ENCODE data around the gene EIF4G1.

GRCh38 chr3:184314700-184315542 is 515 bp downstream of the EIF4G1 start:
- TF ChIP-seq, protein P1, sequence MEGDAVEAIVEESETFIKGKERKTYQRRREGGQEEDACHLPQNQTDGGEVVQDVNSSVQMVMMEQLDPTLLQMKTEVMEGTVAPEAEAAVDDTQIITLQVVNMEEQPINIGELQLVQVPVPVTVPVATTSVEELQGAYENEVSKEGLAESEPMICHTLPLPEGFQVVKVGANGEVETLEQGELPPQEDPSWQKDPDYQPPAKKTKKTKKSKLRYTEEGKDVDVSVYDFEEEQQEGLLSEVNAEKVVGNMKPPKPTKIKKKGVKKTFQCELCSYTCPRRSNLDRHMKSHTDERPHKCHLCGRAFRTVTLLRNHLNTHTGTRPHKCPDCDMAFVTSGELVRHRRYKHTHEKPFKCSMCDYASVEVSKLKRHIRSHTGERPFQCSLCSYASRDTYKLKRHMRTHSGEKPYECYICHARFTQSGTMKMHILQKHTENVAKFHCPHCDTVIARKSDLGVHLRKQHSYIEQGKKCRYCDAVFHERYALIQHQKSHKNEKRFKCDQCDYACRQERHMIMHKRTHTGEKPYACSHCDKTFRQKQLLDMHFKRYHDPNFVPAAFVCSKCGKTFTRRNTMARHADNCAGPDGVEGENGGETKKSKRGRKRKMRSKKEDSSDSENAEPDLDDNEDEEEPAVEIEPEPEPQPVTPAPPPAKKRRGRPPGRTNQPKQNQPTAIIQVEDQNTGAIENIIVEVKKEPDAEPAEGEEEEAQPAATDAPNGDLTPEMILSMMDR (IDR thresholded peaks at IDR 0.05; ENCODE audit: poor library complexity), result no peak
- TF ChIP-seq EZH2 (IDR thresholded peaks at IDR 0.05; ENCODE audit: borderline replicate concordance) (no peak), EZH2phosphoT487 (IDR thresholded peaks at IDR 0.05; ENCODE audit: low read depth, severe bottlenecking, unreplicated experiment) (no peak)

Measured in hepatocyte (in vitro differentiated cells).